CD14-positive monocyte (primary cell): ENCODE measurements around the gene MYZAP. TPM values are rescaled to one million over a fixed set of nuclear protein-coding genes. Genes with fewer than 3 reads are reported as not detected.

Experiments
- DNase-seq, 3 donors: peaks; one replicate each; pipeline ENCODE4 v3.0.0-alpha.2; 2011 to 2022
- H2AFZ ChIP-seq: 2 replicates; pipeline ENCODE4 v1.6.0; 2012; ENCODE audit warnings: mild to moderate bottlenecking, low read depth, low read length, inconsistent platforms; ENCODE audit not compliant: insufficient read depth, poor library complexity, severe bottlenecking
- H3K27ac ChIP-seq, 2 donors: 1 replicate in 1 of 2; 2 replicates in 1 of 2; pipeline ENCODE4 v1.5.1; 2012 to 2013; ENCODE audit warnings: low read length in 2 of 2, control low read depth in 1 of 2, inconsistent platforms in 1 of 2, low read depth in 1 of 2, mild to moderate bottlenecking in 1 of 2
- H3K27me3 ChIP-seq, 2 donors: one replicate each; pipeline versions ENCODE4 v1.6.0 to v1.6.1; 2011 to 2013; ENCODE audit warnings: low read length in 2 of 2; ENCODE audit not compliant: control insufficient read depth in 2 of 2, insufficient read depth in 2 of 2
- H3K36me3 ChIP-seq, 2 donors: replicated peaks in 1 of 2; 1 replicate in 1 of 2; 2 replicates in 1 of 2; pipeline versions ENCODE4 v1.5.1 to v1.6.1; 2012 to 2013; ENCODE audit warnings: low read length in 2 of 2, control low read depth in 1 of 2, inconsistent platforms in 1 of 2, mild to moderate bottlenecking in 1 of 2; ENCODE audit not compliant: insufficient read depth in 2 of 2, control insufficient read depth in 1 of 2
- H3K4me1 ChIP-seq, 2 donors: 1 replicate in 1 of 2; 2 replicates in 1 of 2; pipeline versions ENCODE4 v1.5.1 to v1.6.1; 2012 to 2013; ENCODE audit warnings: low read length in 2 of 2, control low read depth in 1 of 2, inconsistent platforms in 1 of 2, mild to moderate bottlenecking in 1 of 2, moderate library complexity in 1 of 2; ENCODE audit not compliant: insufficient read depth in 2 of 2, control insufficient read depth in 1 of 2
- H3K4me2 ChIP-seq: replicated peaks from 2 replicates; pipeline ENCODE3; 2012; ENCODE audit warnings: low read length, moderate library complexity, mild to moderate bottlenecking; ENCODE audit not compliant: poor library complexity, severe bottlenecking; ENCODE audit errors: extremely low read depth
- H3K4me3 ChIP-seq, 3 experiments: fragments of 200-600 bp in 1 of 3; sonication (generic) in 1 of 3; replicated peaks in 1 of 3; 1 replicate in 2 of 3; 2 replicates in 1 of 3; pipeline ENCODE4 v1.5.1; 2011 to 2013; ENCODE audit warnings: low read length in 3 of 3, mild to moderate bottlenecking in 3 of 3, control low read depth in 2 of 3, low read depth in 2 of 3, inconsistent platforms in 1 of 3, moderate library complexity in 1 of 3
- H3K79me2 ChIP-seq: 2 replicates; pipeline ENCODE4 v1.6.0; 2012; ENCODE audit warnings: mild to moderate bottlenecking, control low read depth, inconsistent platforms, low read length, moderate library complexity; ENCODE audit not compliant: insufficient read depth
- H3K9ac ChIP-seq: 2 replicates; pipeline ENCODE4 v1.6.0; 2017; ENCODE audit warnings: low read length, mild to moderate bottlenecking; ENCODE audit not compliant: insufficient read depth, poor library complexity, severe bottlenecking
- H3K9me3 ChIP-seq, 2 donors: replicated peaks in 1 of 2; 1 replicate in 1 of 2; 2 replicates in 1 of 2; pipeline versions ENCODE4 v1.5.1 to v1.6.1; 2012 to 2013; ENCODE audit warnings: low read length in 2 of 2, control low read depth in 1 of 2; ENCODE audit not compliant: control insufficient read depth in 1 of 2, insufficient read depth in 1 of 2
- H4K20me1 ChIP-seq: 2 replicates; pipeline ENCODE4 v1.6.0; 2012; ENCODE audit warnings: mild to moderate bottlenecking, low read length, control low read depth, moderate library complexity; ENCODE audit not compliant: insufficient read depth
- H3K27ac Mint-ChIP-seq, 7 donors: one replicate each; pipeline ENCODE4 v1.8.0; 2020; ENCODE audit warnings: mild to moderate bottlenecking in 7 of 7, mixed read lengths in 7 of 7, moderate library complexity in 6 of 7, inconsistent platforms in 2 of 7
- H3K27me3 Mint-ChIP-seq, 3 donors: one replicate each; pipeline ENCODE4 v1.8.0; 2021 to 2022; ENCODE audit warnings: low read depth in 3 of 3, mild to moderate bottlenecking in 3 of 3, mixed read lengths in 3 of 3, moderate library complexity in 3 of 3, inconsistent platforms in 1 of 3
- H3K36me3 Mint-ChIP-seq, 2 donors: one replicate each; pipeline ENCODE4 v1.8.0; 2020; ENCODE audit warnings: mixed read lengths in 2 of 2, inconsistent platforms in 1 of 2, mild to moderate bottlenecking in 1 of 2
- H3K4me1 Mint-ChIP-seq: one replicate; pipeline ENCODE4 v1.8.0; 2020; ENCODE audit warnings: mild to moderate bottlenecking, mixed read lengths
- H3K4me3 Mint-ChIP-seq, 2 donors: one replicate each; pipeline ENCODE4 v1.8.0; 2020; ENCODE audit warnings: mild to moderate bottlenecking in 2 of 2, mixed read lengths in 2 of 2, moderate library complexity in 1 of 2
- H3K9me3 Mint-ChIP-seq, 7 donors: one replicate each; pipeline ENCODE4 v1.8.0; 2020 to 2022; ENCODE audit warnings: mixed read lengths in 7 of 7, mild to moderate bottlenecking in 6 of 7, moderate library complexity in 6 of 7, inconsistent platforms in 2 of 7
- CTCF ChIP-seq: fragments of 200-600 bp; IDR thresholded peaks from one replicate; pipeline ENCODE4 v1.8.0; 2022; ENCODE audit warnings: antibody characterized with exemption, mild to moderate bottlenecking
- WGBS: methylation state at CpG from one replicate; pipeline ENCODE4 v1.1.5; 2013; ENCODE audit warnings: missing lambda C conversion rate; ENCODE audit not compliant: insufficient coverage; 5-methylcytosine and 5-hydroxymethylcytosine counted together
- intact Hi-C, 2 donors: fragments of 100-400 bp; cut with micrococcal nuclease; formaldehyde crosslinking; loops; one replicate each; pipeline versions ENCODE4 v1.15.0 to v1.15.1; 2023
- polyA plus RNA-seq, 3 donors: library from polyadenylated mRNA; depleted of rRNA in 1 of 3; unstranded in 2 of 3; stranded (reverse) in 1 of 3; fragments of 300-500 nt in 2 of 3; fragments of >200 nt in 1 of 3; fragmentation: Illumina TruSeq in 2 of 3; gene quantifications; 1 replicate in 2 of 3; 2 replicates in 1 of 3; pipeline ENCODE4 v1.2.3, GENCODE V29; 2012 to 2021

Gene MYZAP
- polyA plus RNA-seq, 3 donors, result 0.12 to 0.13 TPM; not detected in 1

- Histone ChIP-seq H3K36me3 (no peaks in the 10 kb centered on the region), H3K9me3 (no peaks in the 10 kb centered on the region), H3K27ac (no peak overlapping the region), H3K4me2 (no peak overlapping the region), H3K9ac (no peak overlapping the region), H3K4me3 (no peak overlapping the region), H3K27me3 (no peaks in the 10 kb centered on the region), H4K20me1 (no peaks in the 10 kb centered on the region), H3K79me2 (no peaks in the 10 kb centered on the region), H2AFZ (no peak overlapping the region), H3K4me1 (no peaks in the 10 kb centered on the region)
- no peak overlapping the region for H3K4me3 Mint-ChIP-seq
- no peak for DNase-seq
- peaks cover 2 to 3% (median 2%) of the 10 kb centered on the region in 3 donors for H3K27me3 Mint-ChIP-seq
- intact Hi-C loops, result no loop called here
- H3K9me3 Mint-ChIP-seq, result no peaks in the 10 kb centered on the region
- 98% methylated on average over 5 of the region's 5 CpGs for WGBS
- no peaks in the 10 kb centered on the region for H3K4me1 Mint-ChIP-seq
- no peaks in the 10 kb centered on the region for H3K36me3 Mint-ChIP-seq
- peak overlapping the region in 1 of 7 donors; percentile 40 for H3K27ac Mint-ChIP-seq
- no peak for TF ChIP-seq CTCF
Measured at GRCh38 chr15:57634290-57634689, 42.6 kb downstream of the MYZAP start.

GRCh38 chr15:57635300-57635909 lies 43.7 kb downstream of the MYZAP start:
- H4K20me1 ChIP-seq, result no peaks in the 10 kb centered on the region
- WGBS, result 91% methylated on average over 5 of the region's 7 CpGs
- intact Hi-C loops, result no loop called here
- H3K9ac ChIP-seq, result no peak overlapping the region
- no peak overlapping the region for H2AFZ ChIP-seq
- no peak overlapping the region for H3K4me2 ChIP-seq
- Mint-ChIP-seq H3K36me3 (no peaks in the 10 kb centered on the region), H3K9me3 (no peaks in the 10 kb centered on the region), H3K27ac (no peak overlapping the region), H3K27me3 (peaks cover 2 to 3% (median 2%) of the 10 kb centered on the region in 3 donors), H3K4me3 (no peak overlapping the region), H3K4me1 (no peaks in the 10 kb centered on the region)
- DNase-seq, result no peak
- H3K27me3 ChIP-seq, result no peaks in the 10 kb centered on the region
- no peak overlapping the region for H3K4me3 ChIP-seq
- H3K4me1 ChIP-seq, result no peaks in the 10 kb centered on the region
- no peak overlapping the region for H3K27ac ChIP-seq
- TF ChIP-seq CTCF, result no peak
- no peaks in the 10 kb centered on the region for H3K79me2 ChIP-seq
- no peaks in the 10 kb centered on the region for H3K9me3 ChIP-seq
- no peaks in the 10 kb centered on the region for H3K36me3 ChIP-seq
